Epithelial cell of prostate (primary cell): ENCODE data around the gene SCAMP5.

Experiments
- DNase-seq: peaks from one replicate; pipeline ENCODE4 v3.0.0-alpha.2; 2011; ENCODE audit warnings: low read depth, low spot score
- H3K27ac ChIP-seq: fragments of 450-650 bp; 2 replicates; pipeline ENCODE4 v1.5.1; 2017; ENCODE audit warnings: mild to moderate bottlenecking

The SCAMP5 gene, protein sequence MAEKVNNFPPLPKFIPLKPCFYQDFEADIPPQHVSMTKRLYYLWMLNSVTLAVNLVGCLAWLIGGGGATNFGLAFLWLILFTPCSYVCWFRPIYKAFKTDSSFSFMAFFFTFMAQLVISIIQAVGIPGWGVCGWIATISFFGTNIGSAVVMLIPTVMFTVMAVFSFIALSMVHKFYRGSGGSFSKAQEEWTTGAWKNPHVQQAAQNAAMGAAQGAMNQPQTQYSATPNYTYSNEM

DNA sequence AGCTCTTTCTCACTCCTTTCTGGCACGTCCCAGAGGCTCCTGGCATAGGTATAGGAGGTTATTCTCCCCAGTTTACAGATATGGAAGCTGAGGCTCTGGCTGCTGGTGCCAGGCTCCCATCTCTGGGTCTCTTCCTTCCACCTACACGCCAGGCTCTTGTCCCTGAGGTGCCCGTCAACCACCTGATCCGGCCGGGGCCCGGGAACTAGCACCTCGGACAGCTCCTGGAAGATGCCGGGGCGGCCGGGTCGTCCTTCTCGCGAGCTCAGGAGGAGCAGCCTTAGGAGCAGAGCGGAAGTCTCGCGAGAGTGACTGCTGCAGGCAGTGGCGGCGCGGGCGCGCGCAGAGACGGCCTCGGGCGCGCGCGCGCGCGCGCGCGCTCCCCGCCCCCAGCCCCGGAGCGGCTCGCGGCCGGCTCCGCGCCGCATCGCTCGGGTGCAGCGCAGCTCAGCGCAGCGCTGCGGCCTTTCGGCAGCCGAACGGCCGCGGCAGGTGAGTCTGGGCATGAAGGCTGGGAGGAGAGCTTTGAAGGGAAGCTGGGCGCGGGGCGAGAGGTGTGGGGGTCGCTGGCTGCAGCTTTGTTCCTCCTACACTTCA lies at the start of gene SCAMP5:
TSS of gene SCAMP5 (plus strand) at position 382 of the 597 bp plus-strand sequence. CDS start 16,277 bp downstream, outside the sequence.
- H3K27ac ChIP-seq, result no peak within 1 kb of the TSS
- DNase-seq, result peak; percentile 74

DNA sequence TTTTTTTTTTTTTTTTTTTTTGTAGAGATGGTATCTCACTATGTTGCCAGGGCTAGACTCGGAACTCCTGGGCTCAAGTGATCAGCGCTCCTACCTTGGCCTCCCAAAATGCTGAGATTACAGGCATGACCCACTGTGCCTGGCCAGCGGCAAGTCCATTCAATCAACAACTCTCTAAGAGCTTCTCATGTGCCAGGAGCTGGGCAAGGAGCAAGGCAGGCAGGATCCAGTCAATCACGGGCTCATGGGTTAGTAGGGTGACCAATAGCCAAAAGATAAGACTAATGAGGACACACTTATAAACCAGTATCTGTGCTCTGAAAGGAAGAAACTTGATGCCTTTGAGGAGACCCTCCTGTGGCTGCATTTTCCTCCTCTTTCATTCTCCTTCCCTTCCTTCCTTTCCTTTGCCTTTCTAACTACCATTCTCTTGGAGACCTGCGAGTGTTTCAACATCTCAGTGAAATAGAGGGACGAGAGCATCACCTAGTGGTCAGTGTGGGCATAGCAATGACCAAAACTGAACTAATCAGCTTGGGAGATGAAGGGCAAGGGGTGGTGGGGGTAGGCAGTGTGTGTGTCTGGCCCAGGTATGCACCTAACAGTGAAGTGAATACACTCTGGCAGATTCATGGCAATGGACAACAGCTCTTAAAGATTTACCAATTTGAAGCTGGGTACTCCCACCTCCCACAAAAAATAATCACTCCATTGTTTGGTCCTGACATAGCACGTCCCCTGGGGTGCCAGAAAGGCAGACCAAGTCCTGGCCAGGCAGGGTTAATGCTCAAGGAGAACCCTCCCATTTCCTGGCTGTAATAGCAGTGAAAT lies 45.1 kb upstream of the SCAMP5 start:
- DNase-seq, result no peak
- H3K27ac ChIP-seq, result no peak overlapping the region

DNA sequence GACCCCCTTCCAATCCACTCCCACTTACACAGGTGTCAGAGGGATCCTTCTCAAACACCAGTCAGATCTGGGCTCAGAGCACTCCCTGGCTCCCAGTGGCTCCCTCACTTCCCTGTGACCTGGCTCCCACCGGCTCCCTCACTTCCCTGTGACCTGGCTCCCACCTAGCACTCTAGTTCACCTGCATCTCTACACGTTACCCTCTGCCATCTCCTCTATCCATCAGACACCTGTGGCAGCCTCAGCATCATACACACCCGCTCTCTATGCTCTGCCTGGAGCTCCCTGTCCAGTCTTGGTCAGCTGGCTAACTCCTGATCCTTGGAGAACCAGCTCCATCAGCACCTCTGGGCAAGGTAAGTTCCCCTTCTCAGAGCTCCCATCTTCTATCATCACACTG lies 44.4 kb upstream of the SCAMP5 start:
- no peak overlapping the region for H3K27ac ChIP-seq
- no peak for DNase-seq

DNA sequence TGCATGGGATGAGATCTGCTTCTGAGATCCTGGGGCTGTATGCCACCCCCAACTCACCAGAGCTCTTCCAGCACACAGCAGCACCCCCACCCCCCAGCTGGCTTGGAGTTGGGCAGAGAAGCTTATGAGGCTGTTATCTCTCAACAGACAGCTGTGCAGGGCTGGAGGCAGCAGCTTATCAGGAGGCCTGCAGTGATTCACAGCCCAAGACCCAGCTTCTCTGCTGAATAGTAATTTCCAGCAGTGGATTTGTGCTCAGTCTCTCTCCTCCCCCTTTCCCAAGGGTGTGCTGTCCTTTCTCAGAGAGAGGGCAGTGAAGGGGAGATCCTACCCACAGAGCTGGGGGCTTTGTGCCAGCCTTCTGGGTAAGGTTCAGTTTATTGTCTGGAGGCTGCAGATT lies 40.8 kb upstream of the SCAMP5 start:
- DNase-seq, result no peak
- H3K27ac ChIP-seq, result no peak overlapping the region

DNA sequence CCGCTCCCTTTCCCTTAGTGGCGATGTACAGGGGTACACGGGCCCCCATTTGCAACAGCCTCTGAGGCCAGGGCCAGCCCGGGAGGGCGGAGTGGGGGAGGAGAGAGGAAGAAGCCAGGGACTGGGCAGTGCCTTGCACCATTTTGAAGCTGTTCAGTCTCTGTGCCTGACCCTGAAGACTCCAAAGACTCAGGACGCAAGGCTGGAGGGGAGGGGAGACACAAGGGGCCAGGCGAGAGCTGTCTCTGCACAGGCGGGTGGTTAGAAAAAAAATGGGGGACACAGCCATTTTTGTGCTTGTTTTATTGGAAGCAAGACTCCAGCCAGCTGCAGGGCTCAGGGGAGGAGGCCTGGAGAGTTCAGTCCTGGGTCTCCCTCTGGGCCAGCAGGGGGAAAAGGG lies 40.3 kb upstream of the SCAMP5 start:
- no peak for DNase-seq
- H3K27ac ChIP-seq, result no peak overlapping the region

DNA sequence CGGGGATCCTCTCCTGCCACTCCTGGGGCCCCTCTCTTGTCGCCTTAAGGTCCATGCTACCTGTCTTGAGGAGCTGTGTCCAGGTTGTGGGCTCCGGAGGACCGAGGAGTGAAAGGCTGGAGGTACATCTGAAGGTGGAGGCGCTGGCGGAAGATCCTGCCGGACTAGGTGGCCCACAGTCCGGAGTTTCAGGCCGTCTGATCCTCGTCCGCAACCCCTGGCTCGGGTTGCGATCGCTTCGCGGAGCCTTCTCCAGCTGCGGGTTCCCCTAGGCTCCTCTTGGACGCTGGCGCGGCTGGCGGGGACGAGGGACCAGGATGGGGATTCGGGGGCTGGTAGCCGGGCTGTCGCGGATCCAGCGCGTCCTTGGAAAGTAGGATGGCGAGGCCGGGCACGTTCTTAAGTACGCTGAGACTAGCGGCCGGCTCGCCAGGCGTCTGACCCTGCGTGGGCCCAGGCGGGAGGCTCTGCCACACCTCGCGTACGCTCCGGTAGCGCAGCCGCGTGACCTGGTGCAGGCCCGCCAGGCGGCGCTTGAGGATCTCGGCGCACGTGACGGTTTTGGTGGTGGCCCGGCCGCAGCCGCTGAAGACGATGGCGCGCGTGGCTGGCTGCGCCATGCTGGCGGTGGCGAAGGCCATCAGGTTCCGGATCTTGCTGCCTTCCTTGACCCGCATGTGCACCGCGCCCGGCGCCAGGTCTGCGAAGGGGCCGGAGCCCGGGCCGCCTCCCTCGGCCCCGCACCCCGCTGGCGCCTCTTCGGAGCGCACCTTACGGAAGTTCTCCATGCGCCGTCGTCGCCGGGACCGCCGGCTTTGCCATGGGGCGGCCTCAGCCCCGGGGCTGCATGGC lies 39.3 kb upstream of the SCAMP5 start:
- H3K27ac ChIP-seq, result peak overlapping the region; percentile 25
- DNase-seq, result no peak

DNA sequence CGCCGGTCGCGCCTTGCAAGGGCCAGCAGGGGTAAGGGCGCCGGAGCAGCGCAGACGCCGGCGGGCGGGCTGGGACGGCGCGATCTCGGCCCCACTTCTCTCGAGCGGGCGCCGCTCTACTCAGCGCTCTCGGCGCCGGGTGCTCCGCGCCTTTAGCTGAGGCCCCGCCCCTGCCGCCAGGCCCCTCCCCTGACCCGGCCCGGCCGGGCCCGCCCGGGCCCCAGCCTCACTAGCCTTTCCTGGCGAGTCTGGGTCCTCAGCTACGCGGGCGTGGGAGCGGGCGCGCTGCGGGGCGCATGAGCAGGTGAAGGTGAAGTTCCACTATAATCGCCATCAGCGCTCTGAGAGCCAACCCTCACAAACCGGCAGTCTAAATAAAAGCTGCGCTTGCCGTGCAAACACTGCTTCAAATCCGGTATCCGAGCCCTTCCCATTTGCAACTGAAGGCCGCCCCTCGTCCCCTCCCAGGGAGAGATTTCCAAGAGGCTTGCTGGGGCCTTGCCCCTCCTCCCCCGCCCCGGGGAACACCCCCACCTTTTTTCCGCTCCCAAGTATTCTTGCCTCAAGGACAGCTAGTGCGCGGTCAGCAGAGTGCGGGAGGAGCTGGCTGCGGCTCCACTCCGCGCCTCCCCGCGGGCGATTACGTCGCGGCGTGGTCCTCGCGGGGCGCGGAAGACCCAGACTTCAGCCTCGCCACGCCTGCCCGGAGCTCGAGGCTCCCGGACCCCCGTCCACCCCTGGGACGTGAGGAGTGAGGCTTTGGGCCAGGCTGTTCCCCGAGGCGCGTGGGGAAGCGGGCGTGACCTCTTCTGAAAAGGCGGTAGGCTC lies 38.5 kb upstream of the SCAMP5 start, which contains the start of gene RPP25:
TSS of gene RPP25 (minus strand) at position 125 of the 828 bp plus-strand sequence. CDS start 189 bp downstream, outside the sequence.
- DNase-seq, result no peak
- H3K27ac ChIP-seq, result peak within 1 kb of the TSS; percentile 25

DNA sequence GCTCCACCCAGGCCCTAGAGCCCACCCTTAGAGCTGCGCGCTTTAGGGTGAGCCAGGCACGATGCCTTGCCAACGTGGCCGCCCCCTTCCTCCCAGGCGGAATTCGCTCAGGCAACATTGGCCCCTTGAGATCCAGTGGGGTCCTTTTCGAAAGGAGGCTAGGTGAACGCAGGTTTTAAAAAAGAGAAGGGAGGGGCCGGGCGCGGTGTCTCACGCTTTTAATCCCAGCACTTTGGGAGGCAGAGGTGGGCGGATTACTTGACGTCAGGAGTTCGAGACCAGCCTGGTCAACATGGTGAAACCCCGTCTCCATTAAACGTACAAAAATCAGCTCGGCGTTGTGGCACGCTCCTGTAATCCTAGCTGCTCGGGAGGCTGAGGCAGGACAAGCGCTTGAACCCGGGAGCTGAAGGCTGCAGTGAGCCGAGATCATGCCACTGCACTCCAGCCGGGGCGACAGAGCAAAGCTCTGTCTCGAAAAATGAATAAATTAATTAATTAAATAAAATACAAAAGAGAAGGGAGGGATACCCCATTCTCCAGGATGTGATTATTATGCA lies 37.8 kb upstream of the SCAMP5 start:
- peak overlapping the region; percentile 25 for H3K27ac ChIP-seq
- DNase-seq, result no peak

DNA sequence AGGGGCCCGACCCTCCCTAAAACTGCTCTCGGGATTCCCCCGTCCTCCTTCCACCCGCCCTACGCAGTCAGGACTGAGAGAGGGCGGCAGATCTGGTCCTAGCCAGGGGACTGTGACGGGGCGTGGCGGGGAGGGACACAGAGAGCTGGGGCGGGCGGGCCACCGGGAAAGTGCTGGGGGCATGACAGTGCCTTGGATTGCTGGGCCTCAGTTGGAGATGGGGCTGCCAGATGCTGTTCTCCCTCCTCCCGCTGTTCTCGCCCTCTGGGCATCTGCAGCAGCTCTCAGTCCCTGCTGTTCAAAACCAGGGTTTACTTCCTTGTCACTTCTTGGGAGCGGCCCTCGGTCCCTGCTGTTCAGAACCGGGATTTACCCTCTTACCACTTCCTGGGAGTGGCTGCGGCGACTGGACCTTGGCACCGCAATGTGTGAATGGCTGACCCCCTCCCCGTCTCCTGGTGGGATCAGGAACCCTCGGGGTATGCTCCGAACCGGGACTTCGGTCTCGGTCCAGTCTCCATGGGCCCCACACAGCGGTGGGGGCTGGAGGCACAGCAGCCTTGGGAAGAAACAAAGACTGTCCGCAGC lies 36.9 kb upstream of the SCAMP5 start:
- no peak overlapping the region for H3K27ac ChIP-seq
- DNase-seq, result no peak

DNA sequence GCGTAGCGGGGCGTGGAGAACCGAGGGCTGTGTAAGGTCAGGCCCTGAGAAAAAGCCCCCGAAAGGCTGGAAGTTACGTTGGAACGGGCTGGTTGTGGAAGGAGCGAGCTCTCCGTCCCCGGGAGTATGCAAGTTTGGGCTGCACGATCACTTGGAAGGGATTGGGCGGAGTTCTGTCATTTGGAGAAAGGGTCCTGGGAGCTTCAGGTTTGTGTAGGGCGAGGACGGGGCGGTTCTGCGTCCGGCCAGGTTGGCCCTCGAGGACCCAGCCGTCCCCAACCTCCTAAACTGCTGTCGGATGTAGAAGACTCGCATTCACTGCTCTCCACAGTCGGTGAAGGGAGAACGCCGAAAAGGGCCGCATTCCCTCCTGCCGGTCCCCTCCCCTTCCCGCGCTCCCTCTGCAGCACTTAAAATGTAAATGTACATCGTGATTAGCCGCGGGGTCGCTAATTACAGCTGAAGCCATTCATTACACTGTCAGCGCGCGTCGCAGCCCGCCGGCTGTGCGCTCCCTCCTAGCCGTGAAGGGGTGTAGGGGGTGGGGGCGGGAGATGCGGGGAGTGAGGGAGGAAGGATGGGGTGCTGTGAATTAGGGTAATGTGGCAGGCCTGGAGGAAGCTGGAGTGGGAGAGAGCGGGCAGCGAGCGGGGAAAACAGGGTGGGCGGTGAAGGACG lies 36.3 kb upstream of the SCAMP5 start:
- DNase-seq, result no peak
- H3K27ac ChIP-seq, result no peak overlapping the region

DNA sequence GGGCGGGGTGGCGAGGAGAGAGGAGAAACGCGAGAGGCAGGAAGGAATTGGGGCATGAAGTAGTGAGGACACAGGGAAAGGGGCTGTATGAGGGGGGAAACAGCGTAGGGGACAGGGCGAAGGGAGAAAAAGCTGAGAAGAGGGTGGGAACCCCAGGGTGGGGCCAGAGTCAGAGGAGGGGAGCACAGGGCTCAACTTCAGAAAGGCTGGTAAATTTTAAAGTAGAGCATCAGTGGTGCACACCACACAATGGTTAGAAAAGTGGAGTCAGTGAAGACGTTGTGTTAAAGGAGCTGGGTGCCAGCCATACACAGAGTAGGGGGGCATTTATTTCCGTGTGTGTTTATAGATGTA lies 35.8 kb upstream of the SCAMP5 start:
- no peak for DNase-seq
- no peak overlapping the region for H3K27ac ChIP-seq

DNA sequence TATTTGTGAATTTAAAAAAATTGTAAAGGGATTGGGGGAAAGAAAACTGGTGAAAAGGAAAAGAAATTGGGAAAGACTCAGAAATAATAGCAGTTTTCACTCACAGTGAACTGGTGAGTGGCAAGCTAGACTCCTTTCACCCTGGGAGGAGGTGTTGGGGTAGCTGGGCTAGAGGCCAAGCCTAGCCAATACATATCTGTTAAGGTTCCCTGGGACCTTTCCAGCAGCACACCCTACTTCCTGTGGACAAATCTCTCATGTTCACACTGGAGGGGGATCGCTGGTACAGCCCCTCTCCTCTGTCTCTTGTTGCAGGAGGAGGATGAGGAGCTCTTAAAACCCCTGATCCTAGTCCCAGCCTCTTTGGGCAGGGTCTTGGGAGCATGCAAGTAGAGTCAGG lies 35.1 kb upstream of the SCAMP5 start:
- no peak overlapping the region for H3K27ac ChIP-seq
- no peak for DNase-seq

DNA sequence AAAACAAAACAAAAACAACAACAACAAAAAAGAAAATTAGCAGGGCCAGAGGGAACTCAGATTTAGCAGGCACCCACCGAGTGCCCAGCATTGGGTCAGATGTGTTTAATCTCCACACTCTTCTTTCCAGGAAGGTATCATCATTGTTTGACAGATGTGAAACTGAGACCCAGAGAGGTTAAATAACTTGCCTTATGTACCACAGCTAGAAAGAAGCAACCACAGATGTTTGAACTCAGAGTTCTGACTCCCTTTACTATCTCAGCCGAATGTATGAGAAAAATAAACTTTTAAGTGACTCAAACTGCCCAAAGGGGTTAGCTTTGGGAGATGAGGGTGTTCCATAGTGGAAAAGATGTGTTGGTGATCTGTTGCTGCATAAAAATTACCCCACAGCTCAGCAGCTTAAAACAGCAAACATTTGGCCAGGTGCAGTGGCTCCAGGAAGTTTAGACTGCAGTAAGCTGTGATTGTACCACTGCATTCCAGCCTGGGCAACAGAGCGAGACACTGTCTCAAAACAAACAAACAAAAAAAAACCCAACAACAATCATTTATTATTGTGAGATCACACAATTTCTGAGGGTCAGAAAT lies 34.3 kb upstream of the SCAMP5 start:
- no peak overlapping the region for H3K27ac ChIP-seq
- no peak for DNase-seq

DNA sequence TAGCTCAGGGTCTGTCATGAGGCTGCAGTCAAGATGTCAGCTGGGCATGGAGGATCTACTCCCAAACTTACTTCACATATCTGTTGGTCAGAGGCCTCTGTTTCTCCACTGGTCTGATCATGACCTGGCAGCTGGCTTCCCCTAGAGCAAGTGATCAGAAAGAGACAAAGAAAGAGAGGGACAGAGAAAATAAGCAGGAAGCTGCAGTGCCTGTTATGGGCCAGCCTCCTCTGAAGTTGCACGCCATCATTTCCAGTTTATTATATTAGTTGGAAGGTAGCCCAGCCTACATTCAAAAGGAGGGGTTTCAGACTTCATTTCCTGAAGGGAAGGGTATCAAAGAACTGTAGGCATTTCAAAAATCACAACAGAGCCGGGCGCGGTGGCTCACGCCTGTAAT lies 33.7 kb upstream of the SCAMP5 start:
- no peak for DNase-seq
- H3K27ac ChIP-seq, result no peak overlapping the region

DNA sequence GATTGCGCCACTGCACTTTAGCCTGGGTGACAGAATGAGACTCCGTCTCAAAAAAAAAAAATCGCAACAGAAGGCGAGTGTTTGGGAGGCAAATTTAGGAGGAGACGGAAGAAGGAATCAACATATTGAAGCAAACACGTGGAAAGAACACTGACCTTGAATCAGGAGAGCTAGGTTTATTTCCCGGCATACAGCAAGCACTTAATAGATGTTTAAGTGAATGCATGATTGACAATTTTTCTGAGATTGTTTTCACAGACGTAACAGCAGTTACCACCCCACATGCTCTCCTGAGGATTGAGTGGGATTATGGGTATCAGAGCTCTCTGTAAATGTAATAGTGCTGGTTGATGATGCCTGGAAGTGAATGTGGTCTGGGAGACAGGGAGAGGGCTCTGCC lies 33.1 kb upstream of the SCAMP5 start:
- DNase-seq, result no peak
- no peak overlapping the region for H3K27ac ChIP-seq

DNA sequence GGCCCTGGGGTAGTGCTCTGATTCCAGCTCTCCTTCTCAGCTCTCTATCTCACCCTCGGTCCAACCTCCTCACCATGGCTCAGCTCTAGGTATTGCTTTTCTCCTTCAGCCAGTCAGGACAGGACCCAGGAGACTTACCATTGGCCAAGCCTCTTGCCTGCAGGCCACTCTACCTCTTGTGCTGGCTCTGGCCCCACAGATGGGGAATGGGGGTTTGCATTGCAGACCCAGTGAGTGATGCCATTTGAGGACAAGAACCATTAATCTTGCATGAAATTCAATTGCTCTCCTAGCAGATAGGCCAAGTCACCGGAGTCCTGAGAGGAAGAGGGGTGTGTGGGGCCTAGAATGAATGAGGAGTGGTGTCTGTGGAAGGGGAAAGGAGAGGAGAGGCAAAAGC lies 32.7 kb upstream of the SCAMP5 start:
- no peak for DNase-seq
- H3K27ac ChIP-seq, result no peak overlapping the region

DNA sequence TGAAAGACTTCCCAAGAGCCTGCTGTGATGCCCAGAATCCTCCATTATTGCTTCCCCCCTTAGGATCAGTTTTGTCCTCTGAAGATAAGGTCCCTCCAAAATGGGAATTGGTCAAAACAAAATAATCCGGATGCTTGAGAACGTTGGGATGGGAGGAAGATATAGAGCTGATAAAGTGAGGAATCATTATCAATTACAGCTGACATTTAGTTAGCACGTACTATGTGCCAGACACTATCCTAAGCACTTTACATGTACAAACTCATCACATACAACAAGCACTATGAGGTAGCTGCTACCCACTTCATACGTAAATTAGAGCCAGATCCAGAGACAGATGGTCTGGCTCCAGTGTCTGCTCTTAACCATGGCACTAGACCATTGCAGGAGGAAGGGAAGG lies 32.1 kb upstream of the SCAMP5 start:
- no peak for DNase-seq
- H3K27ac ChIP-seq, result no peak overlapping the region

DNA sequence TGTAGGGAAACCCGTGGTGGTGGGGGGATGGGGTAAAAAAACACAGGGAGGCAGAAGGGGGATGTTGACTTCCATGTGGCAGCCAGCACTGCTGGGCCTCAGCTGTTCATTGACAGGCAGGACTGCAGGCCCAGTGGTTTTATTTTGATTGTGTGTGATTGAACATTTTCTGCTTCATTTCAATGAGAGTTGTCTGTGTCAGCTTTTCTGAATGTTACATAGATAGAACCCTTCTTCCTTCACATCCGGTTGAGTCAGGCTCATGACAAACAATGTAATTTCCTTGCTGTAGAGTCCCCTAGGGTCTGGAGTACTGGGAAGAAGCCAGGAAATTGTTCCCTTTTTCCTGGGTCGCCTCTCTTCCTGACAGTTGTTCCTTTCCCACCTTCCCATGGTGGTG lies 30.6 kb upstream of the SCAMP5 start:
- no peak for DNase-seq
- H3K27ac ChIP-seq, result peak overlapping the region; percentile 64
